Testis (tissue), 2 donors: ENCODE results near the gene SRRD.

Experiments used
- POLR2A ChIP-seq: fragments of 450-650 bp; IDR thresholded peaks from one replicate; pipeline ENCODE4 v1.6.1; 2017; ENCODE audit warnings: antibody characterized with exemption, mild to moderate bottlenecking, moderate library complexity
- TF ChIP-seq, protein P1 (sequence below), 3 experiments: fragments of 450-650 bp in 2 of 3; fragments of 200-600 bp in 1 of 3; sonication (generic) in 1 of 3; IDR thresholded peaks; one replicate each; pipeline ENCODE4 v1.5.1; 2016 to 2019; ENCODE audit warnings: antibody characterized with exemption in 3 of 3, mild to moderate bottlenecking in 2 of 3, moderate library complexity in 1 of 3

DNA sequence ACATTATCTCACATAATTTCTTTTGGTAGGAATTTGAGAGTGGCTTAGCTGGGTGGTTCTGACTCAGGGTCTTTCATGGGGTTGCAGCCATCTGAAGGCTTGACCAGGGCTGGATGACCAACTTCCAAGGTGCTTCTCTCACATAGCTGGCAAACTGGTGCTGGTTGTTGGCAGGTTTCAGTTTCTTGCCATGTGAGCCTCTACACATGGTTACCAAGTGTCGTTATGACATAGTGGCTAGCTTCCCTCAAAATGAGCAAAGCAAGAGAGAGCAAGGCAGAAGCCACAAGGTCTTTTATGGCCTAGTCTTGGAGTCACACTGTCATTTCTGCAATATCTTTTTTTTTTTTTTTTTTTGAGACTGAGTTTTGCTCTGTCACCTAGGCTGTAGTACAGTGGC, 32.8 kb downstream of the SRRD start:
- TF ChIP-seq, protein P1, sequence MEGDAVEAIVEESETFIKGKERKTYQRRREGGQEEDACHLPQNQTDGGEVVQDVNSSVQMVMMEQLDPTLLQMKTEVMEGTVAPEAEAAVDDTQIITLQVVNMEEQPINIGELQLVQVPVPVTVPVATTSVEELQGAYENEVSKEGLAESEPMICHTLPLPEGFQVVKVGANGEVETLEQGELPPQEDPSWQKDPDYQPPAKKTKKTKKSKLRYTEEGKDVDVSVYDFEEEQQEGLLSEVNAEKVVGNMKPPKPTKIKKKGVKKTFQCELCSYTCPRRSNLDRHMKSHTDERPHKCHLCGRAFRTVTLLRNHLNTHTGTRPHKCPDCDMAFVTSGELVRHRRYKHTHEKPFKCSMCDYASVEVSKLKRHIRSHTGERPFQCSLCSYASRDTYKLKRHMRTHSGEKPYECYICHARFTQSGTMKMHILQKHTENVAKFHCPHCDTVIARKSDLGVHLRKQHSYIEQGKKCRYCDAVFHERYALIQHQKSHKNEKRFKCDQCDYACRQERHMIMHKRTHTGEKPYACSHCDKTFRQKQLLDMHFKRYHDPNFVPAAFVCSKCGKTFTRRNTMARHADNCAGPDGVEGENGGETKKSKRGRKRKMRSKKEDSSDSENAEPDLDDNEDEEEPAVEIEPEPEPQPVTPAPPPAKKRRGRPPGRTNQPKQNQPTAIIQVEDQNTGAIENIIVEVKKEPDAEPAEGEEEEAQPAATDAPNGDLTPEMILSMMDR (IDR thresholded peaks at IDR 0.05): no peak
- TF ChIP-seq POLR2A: no peak
